H1 (cell line): ENCODE measurements around the gene GALNT17. TPM values are rescaled to one million over a fixed set of nuclear protein-coding genes. Genes with fewer than 3 reads are reported as not detected.

ENCODE experiments used
- ASH2L ChIP-seq: fragments of 200-600, 300-600 bp; sonication (generic); IDR thresholded peaks from one replicate; pipeline ENCODE4 v1.7.1; 2017; ENCODE audit warnings: low read length
- BCL11A ChIP-seq, 2 experiments: IDR thresholded peaks; one replicate each; pipeline ENCODE4 v1.6.1; 2011; ENCODE audit warnings: low read depth in 2 of 2, low read length in 2 of 2, mild to moderate bottlenecking in 2 of 2
- CREB1 ChIP-seq: IDR thresholded peaks from 2 replicates; pipeline ENCODE4 v1.6.1; 2012; ENCODE audit warnings: inconsistent platforms
- CTBP2 ChIP-seq: IDR thresholded peaks from 2 replicates; pipeline ENCODE4 v1.7.0; 2011; ENCODE audit warnings: borderline replicate concordance, mild to moderate bottlenecking, moderate library complexity, mixed read lengths, low read length; ENCODE audit not compliant: insufficient read depth, insufficient read length
- EGR1 ChIP-seq: IDR thresholded peaks from 2 replicates; pipeline ENCODE4 v1.6.1; 2011; ENCODE audit warnings: low read depth, low read length, borderline replicate concordance
- EP300 ChIP-seq, 2 experiments: IDR thresholded peaks; 1 replicate in 1 of 2; 2 replicates in 1 of 2; pipeline ENCODE4 v1.6.1; 2011 to 2012; ENCODE audit warnings: low read depth in 2 of 2, low read length in 2 of 2, mild to moderate bottlenecking in 2 of 2, borderline replicate concordance in 1 of 2, inconsistent platforms in 1 of 2, moderate library complexity in 1 of 2
- GABPA ChIP-seq: IDR thresholded peaks from 2 replicates; pipeline ENCODE4 v1.6.1; 2011; ENCODE audit warnings: mild to moderate bottlenecking, low read length, moderate library complexity, borderline replicate concordance; ENCODE audit not compliant: insufficient read depth
- HDAC2 ChIP-seq, 2 experiments: fragments of 300-600 bp in 1 of 2; sonication (generic) in 1 of 2; IDR thresholded peaks; 2 replicates each; pipeline ENCODE4 v1.6.1; 2011 to 2012; ENCODE audit warnings: low read depth in 2 of 2, low read length in 2 of 2, mild to moderate bottlenecking in 2 of 2, moderate library complexity in 2 of 2, borderline replicate concordance in 1 of 2, inconsistent platforms in 1 of 2
- HDAC6 ChIP-seq: IDR thresholded peaks from one replicate; pipeline ENCODE4 v1.7.1; 2012; ENCODE audit warnings: low read depth, mild to moderate bottlenecking, inconsistent platforms, low read length, moderate library complexity
- KDM1A ChIP-seq: fragments of 200-600, 300-600 bp; sonication (generic); IDR thresholded peaks from 2 replicates; pipeline ENCODE4 v1.7.1; 2016; ENCODE audit warnings: mild to moderate bottlenecking, low read length, borderline replicate concordance
- SAP30 ChIP-seq: fragments of 300-600 bp; sonication (generic); IDR thresholded peaks from 2 replicates; pipeline ENCODE4 v1.7.1; 2012; ENCODE audit warnings: low read length, moderate library complexity, mild to moderate bottlenecking, inconsistent platforms; ENCODE audit not compliant: insufficient read depth, insufficient replicate concordance
- SP1 ChIP-seq: IDR thresholded peaks from 2 replicates; pipeline ENCODE4 v1.6.1; 2011; ENCODE audit warnings: low read depth, low read length
- TAF7 ChIP-seq: optimal IDR thresholded peaks from 2 replicates; pipeline ENCODE3; 2011; ENCODE audit warnings: low read depth, mild to moderate bottlenecking, inconsistent platforms, low read length, moderate library complexity, borderline replicate concordance
- TBP ChIP-seq: IDR thresholded peaks from 2 replicates; pipeline ENCODE4 v1.6.1; 2011; ENCODE audit warnings: low read depth, low read length, improper control_type of control experiment
- YY1 ChIP-seq: IDR thresholded peaks from 2 replicates; pipeline ENCODE4 v1.6.1; 2011; ENCODE audit warnings: low read depth, mild to moderate bottlenecking, low read length
- polyA plus RNA-seq, 7 experiments: library from polyadenylated mRNA; depleted of rRNA in 3 of 7; stranded (reverse) in 5 of 7; unstranded in 2 of 7; fragments of >200 nt in 5 of 7; fragments of 200-250 nt in 2 of 7; gene quantifications; 1 replicate in 5 of 7; 2 replicates in 1 of 7; 4 replicates in 1 of 7; pipeline versions ENCODE4 v1.2.1 to v1.2.3, GENCODE V29; 2011 to 2013; ENCODE audit warnings: missing spikeins in 2 of 7, mixed read lengths in 2 of 7
- total RNA-seq: library from RNA; stranded (reverse); fragmentation: NEBNext Ultra II Directional; extraction: Animal tissue kit (Norgen Biotek cat#: 25700); gene quantifications from 2 replicates; pipeline ENCODE4 v1.2.1, GENCODE V29; 2021
- TF ChIP-seq, protein P1 (sequence below): IDR thresholded peaks from 2 replicates; pipeline ENCODE4 v1.6.1; 2012; ENCODE audit warnings: inconsistent platforms
- TF ChIP-seq, protein P2 (sequence below), 3 experiments: IDR thresholded peaks; 1 replicate in 2 of 3; 2 replicates in 1 of 3; pipeline versions ENCODE4 v1.5.1 to v1.6.1; 2011; ENCODE audit warnings: low read length in 3 of 3, mild to moderate bottlenecking in 3 of 3, inconsistent platforms in 2 of 3, low read depth in 1 of 3, moderate library complexity in 1 of 3; ENCODE audit not compliant: insufficient read depth in 1 of 3; ENCODE audit errors: control extremely low read depth in 1 of 3

GALNT17 gene
- total and polyA plus RNA-seq, 2 of the 8 experiments (the other 6 are each of a cell fraction or from before 2014, with no cell fraction given), result 37.7 to 47.0 TPM

DNA sequence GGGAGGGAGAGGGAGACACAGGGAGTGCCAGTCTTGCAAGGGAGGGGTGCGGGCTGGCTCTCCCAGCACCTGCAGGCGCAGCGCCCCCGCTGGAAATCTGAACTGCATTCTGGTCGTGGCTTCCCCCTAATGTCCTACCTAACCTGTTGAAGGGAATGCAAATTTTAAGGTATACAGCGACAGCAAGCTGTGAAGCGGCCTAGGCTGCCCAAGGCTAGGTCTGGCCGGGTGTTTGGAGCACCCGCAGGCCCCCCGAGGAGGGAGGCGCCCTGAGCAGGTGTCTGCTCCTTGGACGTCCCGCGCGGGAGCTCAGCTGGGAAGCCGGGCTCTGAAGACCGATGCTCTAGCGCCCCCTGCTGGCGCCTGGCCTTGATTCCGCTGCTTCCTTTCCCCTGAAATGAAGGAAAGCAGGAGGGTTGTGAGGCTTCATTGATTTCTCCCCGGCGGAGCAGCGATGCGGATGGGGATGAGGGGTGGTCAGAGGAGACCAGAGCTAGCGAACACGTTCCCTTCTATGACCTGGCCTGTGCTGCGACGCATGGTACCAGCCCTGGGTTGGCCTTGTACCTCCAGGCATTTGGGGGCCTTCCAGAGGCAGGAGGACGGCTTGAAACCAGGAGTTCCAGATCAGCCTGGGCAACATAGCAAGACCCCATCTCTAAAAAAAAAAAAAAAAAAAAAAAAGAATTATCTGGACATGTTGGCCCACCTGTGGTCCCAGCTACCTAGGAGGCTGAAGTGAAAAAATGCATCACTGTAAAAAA lies 601.3 kb downstream of the GALNT17 start (continued):
- TF ChIP-seq EP300 (IDR thresholded peaks at IDR 0.05; ENCODE audit: borderline replicate concordance in 1 of 2, low read depth in 2 of 2, low read length in 2 of 2) (peak in 1 of 2 experiments; percentile 46; a peak in 1 of 3 replicates), CREB1 (no peak), CTBP2 (peak; percentile 89), BCL11A (IDR thresholded peaks at IDR 0.05; ENCODE audit: low read depth in 2 of 2, low read length in 2 of 2) (no peak), EGR1 (peak; percentile 86), YY1 (peak; percentile 58; the same call in 1 of the 2 replicates), HDAC6 (no peak), GABPA (0 out of 2 replicates have a peak, but pooled peaks have one; percentile 19), KDM1A (peak; percentile 94), SAP30 (no peak), SP1 (0 out of 2 replicates have a peak, but pooled peaks have one; percentile 39), HDAC2 (IDR thresholded peaks at IDR 0.05; ENCODE audit: borderline replicate concordance in 1 of 2, low read depth in 2 of 2, low read length in 2 of 2) (peak in 1 of 2 experiments; percentile 84; a peak in 2 of 4 replicates), TBP (0 out of 2 replicates have a peak, but pooled peaks have one; percentile 34), TAF7 (peak; percentile 47), ASH2L (peak; percentile 72)
- TF ChIP-seq, protein P1, sequence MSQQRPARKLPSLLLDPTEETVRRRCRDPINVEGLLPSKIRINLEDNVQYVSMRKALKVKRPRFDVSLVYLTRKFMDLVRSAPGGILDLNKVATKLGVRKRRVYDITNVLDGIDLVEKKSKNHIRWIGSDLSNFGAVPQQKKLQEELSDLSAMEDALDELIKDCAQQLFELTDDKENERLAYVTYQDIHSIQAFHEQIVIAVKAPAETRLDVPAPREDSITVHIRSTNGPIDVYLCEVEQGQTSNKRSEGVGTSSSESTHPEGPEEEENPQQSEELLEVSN, result peak; percentile 24; the same call in 1 of the 2 replicates
- TF ChIP-seq, protein P2, sequence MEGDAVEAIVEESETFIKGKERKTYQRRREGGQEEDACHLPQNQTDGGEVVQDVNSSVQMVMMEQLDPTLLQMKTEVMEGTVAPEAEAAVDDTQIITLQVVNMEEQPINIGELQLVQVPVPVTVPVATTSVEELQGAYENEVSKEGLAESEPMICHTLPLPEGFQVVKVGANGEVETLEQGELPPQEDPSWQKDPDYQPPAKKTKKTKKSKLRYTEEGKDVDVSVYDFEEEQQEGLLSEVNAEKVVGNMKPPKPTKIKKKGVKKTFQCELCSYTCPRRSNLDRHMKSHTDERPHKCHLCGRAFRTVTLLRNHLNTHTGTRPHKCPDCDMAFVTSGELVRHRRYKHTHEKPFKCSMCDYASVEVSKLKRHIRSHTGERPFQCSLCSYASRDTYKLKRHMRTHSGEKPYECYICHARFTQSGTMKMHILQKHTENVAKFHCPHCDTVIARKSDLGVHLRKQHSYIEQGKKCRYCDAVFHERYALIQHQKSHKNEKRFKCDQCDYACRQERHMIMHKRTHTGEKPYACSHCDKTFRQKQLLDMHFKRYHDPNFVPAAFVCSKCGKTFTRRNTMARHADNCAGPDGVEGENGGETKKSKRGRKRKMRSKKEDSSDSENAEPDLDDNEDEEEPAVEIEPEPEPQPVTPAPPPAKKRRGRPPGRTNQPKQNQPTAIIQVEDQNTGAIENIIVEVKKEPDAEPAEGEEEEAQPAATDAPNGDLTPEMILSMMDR (IDR thresholded peaks at IDR 0.05; ENCODE audit: control extremely low read depth in 1 of 3, insufficient read depth in 1 of 3, low read depth in 1 of 3, low read length in 3 of 3), result peak; percentile 83 to 85 (median 83)
